HEK293T (cell line): ENCODE measurements around the gene KLHDC7B.

Experiments
- ARNT ChIP-seq: fragments of 450-650 bp; IDR thresholded peaks from 2 replicates; pipeline ENCODE4 v1.6.1; 2017; ENCODE audit warnings: mild to moderate bottlenecking
- BHLHE40 ChIP-seq: fragments of 450-650 bp; IDR thresholded peaks from 2 replicates; pipeline ENCODE4 v1.6.1; 2016; ENCODE audit warnings: mild to moderate bottlenecking, moderate library complexity, borderline replicate concordance
- ELF4 ChIP-seq: fragments of 450-650 bp; IDR thresholded peaks from 2 replicates; pipeline ENCODE4 v1.6.1; 2017; ENCODE audit warnings: antibody characterized with exemption
- HDGF ChIP-seq: fragments of 450-650 bp; IDR thresholded peaks from 2 replicates; pipeline ENCODE4 v1.6.1; 2017; ENCODE audit warnings: antibody characterized with exemption, borderline replicate concordance
- LEF1 ChIP-seq: fragments of 450-650 bp; IDR thresholded peaks from 2 replicates; pipeline ENCODE4 v1.6.1; 2017; ENCODE audit warnings: mild to moderate bottlenecking, borderline replicate concordance
- SP1 ChIP-seq: fragments of 450-650 bp; IDR thresholded peaks from 2 replicates; pipeline ENCODE4 v1.6.1; 2017

DNA sequence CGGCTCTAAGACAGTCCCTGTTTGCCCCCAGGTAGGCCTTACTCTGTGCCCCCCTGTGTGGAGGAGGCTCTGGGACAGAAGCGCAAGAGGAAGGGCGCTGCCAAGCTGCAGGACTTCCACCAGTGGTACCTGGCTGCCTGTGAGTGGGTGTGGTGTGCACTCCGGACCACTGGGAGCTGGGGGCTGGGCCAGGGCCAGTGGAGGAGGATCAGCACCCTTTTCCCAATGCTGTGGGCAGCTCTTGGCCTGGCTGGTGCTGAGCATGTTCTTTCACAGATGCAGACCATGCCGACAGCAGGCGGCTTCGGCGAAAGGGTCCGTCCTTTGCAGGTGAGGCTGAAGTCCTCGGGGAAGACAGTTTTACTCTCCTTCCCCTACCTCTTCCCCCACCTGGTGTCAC lies 24.0 kb upstream of the KLHDC7B start:
- TF ChIP-seq BHLHE40 (no peak), LEF1 (no peak), HDGF (no peak), ELF4 (no peak), ARNT (no peak), SP1 (no peak)
